GM18499 (cell line): ENCODE results near the gene NR1D1.

Source experiments
- ATAC-seq: cut with Tn5 transposase; IDR thresholded peaks from one replicate; pipeline ENCODE4 v1.9.1; 2021; ENCODE audit warnings: moderate number of reproducible peaks; ENCODE audit not compliant: insufficient read depth, unreplicated experiment

The NR1D1 gene

GRCh38 chr17:40112191-40112711 is 11.9 kb upstream of the NR1D1 start:
- no peak for ATAC-seq

- no peak for ATAC-seq
Measured at GRCh38 chr17:40111221-40112128, 11.1 kb upstream of the NR1D1 start.

GRCh38 chr17:40110026-40110845 is 9.8 kb upstream of the NR1D1 start:
- ATAC-seq = no peak

- ATAC-seq = no peak
Measured at GRCh38 chr17:40108970-40109824, 8.8 kb upstream of the NR1D1 start.

GRCh38 chr17:40107522-40108174 is 7.3 kb upstream of the NR1D1 start:
- no peak for ATAC-seq

GRCh38 chr17:40106760-40107521 is 6.6 kb upstream of the NR1D1 start:
- ATAC-seq = no peak

- ATAC-seq = no peak
Measured at GRCh38 chr17:40105861-40106759, 5.7 kb upstream of the NR1D1 start.

- no peak for ATAC-seq
Measured at GRCh38 chr17:40104594-40105486, 4.5 kb upstream of the NR1D1 start.

GRCh38 chr17:40103688-40104087 is 3.3 kb upstream of the NR1D1 start:
- ATAC-seq = no peak

GRCh38 chr17:40103071-40103661 is 2.8 kb upstream of the NR1D1 start:
- no peak for ATAC-seq

GRCh38 chr17:40101367-40102210 is 1.2 kb upstream of the NR1D1 start:
- no peak for ATAC-seq

GRCh38 chr17:40100669-40101366 is 429 bp upstream of the NR1D1 start:
- no peak for ATAC-seq

- no peak for ATAC-seq
Measured at GRCh38 chr17:40099619-40100418, 570 bp downstream of the NR1D1 start.

GRCh38 chr17:40098846-40099618 is 1.4 kb downstream of the NR1D1 start:
- peak; percentile 35 for ATAC-seq
